DMS53 (cell line): ENCODE data around the gene CCDC150.
"Not testable (repeated sequence)": the region's sequence is repeated elsewhere in the genome, so short reads cannot be mapped to it uniquely, and the experiment has no call there.

Source experiments
- DNase-seq: peaks from one replicate; lab custom pipeline; 2025; lab: John Stamatoyannopoulos, UW

CCDC150 gene

DNA sequence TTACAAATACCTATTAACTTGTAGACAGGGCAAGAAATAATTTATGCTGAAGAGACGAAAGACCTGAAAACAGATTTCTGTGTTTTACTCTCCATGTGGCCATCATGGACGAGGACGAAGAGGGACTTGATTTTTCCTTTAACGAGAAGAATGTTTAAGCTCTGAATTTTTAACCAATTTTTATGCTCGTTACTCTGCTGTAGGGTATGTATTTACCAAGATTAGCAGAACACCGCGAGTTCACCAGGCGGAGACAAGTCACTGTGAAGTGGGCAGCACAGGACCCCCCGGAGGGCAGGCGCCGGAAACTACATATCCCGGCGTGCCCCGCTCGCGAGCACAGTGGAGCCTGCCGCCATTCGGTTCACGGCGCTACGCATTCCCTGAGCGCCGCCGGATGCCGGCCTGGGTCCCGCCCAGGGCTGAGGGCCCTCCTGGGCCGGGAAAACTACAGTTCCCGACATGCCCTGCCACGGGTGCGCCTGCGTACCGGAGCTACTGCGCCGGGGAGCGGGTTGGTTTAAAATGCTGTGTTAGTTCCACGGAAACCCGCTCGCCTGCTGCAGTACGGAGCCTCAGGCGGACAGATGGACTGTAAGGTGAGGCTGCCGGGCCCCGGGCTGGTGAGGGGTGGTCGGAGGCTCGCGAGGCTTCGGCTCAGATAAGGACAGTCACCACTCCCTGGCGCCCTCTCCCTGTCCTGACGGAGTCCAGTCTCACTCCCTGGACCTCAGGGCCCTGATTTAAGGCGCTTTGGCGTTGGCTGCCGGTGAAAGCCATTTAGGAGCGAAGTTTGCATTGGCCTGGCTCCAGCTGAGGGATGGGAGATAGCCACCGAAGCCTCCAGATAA, at the start of gene CCDC150:
Gene CCDC150 (plus strand): TSS at position 536 of the 851 bp plus-strand sequence. CDS start 52 bp downstream, at position 588.
- DNase-seq, result peak; percentile 98

DNA sequence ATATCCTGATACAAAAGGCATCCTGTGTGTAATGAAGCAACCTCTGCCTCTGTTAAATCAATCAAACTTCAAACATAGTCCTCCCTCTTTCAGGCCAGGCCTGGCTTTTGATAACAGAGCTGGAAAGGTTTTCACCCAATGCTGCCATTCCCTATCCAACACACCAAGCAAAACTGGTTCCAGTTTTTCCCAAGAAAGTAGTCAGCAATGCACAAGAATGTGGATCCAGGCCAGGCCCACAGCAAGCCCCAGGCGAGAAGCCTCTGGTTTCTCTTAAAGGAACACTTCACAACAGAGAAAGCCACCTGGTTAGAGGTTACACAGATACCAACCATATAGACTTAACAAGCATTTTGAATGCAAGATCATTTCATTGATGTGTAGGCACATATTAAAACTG, 49.2 kb upstream of the CCDC150 start:
- DNase-seq, result no peak

DNA sequence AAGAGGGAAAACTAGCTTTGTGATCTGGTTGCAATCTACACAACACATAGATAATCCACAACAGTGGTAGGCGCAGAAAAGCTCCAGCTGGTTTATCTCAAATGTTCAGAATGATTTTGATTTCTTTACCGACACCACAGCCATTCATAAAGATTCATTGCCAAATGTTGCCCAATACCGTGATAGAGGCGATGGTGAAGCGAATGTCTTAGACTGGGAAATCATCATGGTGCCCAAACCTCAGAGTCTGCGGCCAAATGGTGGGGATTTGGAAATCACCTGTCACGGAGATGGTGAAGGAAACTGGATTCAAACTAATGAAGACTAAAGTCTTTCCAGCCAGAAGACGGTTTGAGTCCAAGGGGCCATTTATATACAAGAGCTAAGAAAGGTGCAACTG, 48.5 kb upstream of the CCDC150 start:
- DNase-seq, result no peak

DNA sequence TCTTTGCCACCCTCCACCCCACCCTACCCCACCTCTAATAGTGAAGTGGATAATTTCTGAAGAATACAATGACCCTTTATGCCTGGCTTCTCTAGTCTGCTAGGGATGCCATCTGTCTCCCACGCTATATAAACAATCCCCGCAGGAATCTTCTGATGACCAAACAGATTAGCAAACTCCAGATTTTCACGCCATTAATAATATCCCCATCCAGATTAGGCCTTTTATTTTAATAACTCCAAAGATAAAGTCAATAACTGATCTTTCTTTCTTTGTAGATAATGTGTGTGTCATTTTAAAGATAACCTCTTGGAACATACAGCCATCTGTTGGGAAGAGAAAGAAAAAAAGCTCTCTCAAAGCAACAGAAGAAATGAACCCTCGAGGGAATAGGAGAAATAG, 47.9 kb upstream of the CCDC150 start:
- DNase-seq, result peak; percentile 18

DNA sequence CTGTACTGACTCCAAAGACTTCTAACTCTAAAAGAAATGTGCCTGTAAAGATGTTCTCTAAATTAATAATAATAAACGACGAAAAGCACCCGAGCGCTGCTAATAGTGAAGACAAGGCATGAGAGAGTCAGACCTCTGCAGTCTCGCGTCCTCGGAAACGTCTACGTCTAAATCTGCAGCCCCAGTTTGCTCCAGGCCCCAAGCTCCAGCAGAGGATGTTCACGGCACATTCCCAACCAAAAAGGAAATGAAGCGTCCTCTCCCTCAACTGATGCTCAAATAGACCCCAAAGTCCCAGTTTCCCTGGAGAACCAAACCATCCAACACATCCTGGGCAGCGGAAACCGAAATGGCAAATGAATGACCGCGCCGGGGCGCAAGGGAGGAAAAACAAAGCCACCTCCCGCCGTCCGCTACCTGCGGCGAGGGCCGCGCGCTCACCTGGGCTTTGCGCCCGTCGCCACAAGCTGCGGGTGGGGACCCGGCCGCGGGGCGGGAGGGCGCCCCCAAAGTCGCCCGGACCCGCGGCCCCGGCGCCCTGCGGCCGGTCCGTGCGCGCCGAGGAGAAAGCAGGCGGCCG, 47.1 kb upstream of the CCDC150 start:
- peak; percentile 86 for DNase-seq

GRCh38 chr2:196592911-196593881, 46.3 kb upstream of the CCDC150 start, which contains the start of gene HECW2:
TSS of gene HECW2 (minus strand) at chr2:196593554.
- peak; percentile 86 for DNase-seq

- no peak for DNase-seq
Measured at GRCh38 chr2:196594158-196594557, 45.4 kb upstream of the CCDC150 start.

DNA sequence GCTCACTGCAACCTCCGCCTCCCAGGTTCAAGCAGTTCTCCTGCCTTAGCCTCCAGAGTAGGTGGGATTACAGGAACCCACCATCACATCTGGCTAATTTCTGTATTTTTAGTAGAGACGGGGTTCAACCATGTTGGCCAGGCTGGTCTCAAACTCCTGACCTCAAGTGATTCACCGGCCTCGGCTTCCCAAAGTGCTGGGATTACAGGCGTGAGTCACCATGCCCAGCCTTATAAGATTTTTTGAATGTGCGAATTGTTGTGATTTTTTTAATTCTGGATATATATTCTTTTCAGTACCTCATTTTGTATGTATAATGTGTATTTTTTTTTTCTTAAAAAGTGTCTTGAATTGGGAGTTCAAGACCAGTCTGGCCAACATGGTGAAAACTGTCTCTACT, 42.0 kb upstream of the CCDC150 start:
- no peak for DNase-seq

DNA sequence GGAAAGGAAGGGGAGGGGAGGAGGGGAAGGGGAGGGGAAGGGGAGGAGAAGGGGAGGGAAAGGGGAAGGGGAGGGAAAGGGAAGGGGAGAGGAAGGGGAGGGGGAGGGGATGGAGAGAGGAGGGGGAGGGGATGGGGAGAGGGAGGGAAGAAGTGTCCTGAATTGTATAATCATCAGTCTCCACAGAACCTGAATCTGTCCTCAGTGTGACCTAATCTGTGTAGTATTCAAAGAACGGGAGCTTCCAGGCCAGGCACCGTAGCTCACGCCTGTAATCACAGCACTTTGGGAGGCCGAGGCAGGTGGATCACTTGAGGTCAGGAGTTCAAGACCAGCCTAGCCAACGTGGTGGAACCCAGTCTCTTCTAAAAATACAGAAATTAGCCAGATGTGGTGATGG, 41.1 kb upstream of the CCDC150 start:
- DNase-seq, result no peak

- no peak for DNase-seq
Measured at GRCh38 chr2:196598846-196599245, 40.7 kb upstream of the CCDC150 start.

GRCh38 chr2:196601430-196602306, 37.8 kb upstream of the CCDC150 start:
- peak; percentile 99 for DNase-seq

DNA sequence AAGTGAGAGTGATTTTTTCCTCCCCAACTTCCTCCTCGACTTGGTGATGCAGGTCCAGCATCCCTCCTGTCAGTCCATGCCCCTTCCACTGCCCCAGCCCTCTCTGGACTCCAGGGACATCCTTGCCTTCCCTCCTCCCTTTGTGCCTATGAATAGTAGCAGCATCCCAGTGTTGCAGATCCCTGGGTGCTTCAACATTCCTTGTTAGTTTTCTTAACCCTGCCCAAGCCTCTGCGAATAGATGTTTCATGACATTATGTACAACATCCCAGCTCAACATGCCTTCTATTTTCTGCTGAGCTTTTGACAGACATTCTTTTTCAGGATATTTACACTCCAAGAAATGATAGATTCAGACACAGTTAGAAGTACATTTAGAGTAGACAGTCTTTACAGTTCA, 35.3 kb upstream of the CCDC150 start:
- DNase-seq, result no peak

- no peak for DNase-seq
Measured at GRCh38 chr2:196606516-196606915, 33.0 kb upstream of the CCDC150 start.

DNA sequence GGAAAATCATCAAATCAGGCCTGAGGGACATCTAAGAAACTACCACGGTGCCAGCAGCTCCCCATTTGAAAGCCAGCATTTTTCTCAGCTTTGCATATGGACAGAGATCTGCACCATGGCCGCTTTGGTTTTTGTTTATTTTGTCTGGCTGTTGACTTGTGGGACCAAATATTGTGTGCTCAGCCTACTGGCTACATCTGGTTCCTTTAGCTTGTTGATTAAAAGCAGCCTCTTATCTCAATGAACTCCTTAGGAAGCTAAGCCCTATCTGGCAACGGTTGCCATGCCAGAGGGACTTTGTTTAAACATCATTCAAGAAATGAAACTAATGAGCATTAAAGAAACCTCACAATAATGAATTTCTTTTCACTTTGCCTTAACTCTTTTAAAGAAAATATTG, 32.4 kb upstream of the CCDC150 start:
- peak; percentile 95 for DNase-seq

DNA sequence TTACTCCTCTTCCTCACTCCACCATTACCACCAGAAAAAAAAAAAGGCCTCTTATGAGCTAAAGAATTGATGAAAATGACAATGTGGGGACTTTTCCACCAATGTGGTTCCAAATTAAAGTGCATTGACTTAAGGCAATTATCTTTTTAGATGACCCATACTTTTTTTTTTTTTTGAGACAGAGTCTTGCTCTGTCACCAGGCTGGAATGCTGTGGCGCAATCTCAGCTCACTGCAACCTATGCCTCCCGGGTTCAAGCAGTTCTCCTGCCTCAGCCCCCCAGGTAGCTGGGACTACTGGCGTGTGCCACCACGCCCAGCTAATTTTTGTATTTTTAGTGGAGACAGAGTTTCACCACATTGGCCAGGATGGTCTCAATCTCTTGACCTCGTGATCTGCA, 31.6 kb upstream of the CCDC150 start:
- DNase-seq, result not testable (repeated sequence)

GRCh38 chr2:196609806-196610205, 29.7 kb upstream of the CCDC150 start:
- no peak for DNase-seq

DNA sequence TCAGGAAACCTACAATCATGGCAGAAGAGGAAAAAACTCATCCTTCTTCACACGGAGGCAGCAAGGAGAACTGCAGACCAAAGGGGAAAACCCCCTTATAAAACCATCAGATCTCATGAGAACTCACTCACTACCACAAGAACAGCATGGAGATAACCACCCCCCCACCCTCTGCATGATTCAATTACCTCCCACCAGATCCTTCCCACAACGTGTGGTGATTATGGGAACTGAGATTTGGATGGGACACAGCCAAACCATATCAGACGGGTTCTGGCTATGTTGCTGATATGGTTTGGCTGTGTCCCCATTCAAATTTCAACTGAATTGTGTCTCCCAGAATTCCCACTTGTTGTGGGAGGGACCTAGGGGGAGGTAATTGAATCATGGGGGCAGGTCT, 28.7 kb upstream of the CCDC150 start:
- no peak for DNase-seq

DNA sequence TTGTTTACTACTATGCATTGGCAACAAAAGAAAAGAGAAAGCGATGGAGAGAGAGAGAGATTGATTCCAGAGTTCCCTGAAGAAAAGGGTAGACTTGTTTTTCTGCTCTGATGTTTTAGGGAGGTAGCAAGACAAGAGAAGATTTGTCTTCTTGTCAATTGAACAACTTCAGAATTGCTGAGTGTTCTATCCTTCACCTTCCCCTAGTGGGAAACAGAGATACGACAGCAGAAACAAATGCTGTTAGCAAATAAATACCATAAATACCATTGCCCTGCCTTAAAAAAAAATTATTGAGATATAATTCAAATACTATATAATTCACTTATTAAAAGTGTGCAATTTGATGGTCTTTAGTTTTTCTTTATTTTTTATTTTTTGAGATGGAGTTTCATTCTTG, 26.2 kb upstream of the CCDC150 start:
- no peak for DNase-seq

- no peak for DNase-seq
Measured at GRCh38 chr2:196617430-196617829, 22.1 kb upstream of the CCDC150 start.

- DNase-seq, result no peak
Measured at GRCh38 chr2:196618661-196619060, 20.9 kb upstream of the CCDC150 start.

DNA sequence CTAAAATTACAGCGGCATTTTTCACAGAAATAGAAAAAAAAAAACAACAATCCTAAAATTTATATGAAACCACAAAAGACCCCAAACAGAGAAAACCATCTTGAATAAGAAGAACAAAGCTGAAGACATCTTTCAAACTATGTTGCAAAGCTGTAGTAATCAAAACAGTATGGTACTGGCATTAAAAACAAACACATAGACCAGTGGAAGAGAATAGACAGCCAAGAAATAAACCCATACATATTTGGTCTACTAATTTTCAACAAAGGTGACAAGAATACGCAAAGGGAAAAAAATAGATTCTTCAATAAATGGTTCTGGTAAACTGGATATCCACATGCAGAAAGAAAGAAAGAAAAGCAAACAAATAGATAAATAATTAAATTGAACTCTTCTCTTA, 9.0 kb upstream of the CCDC150 start:
- no peak for DNase-seq
